ENCODE data around the gene FARSA.
"Not testable (repeated sequence)": the region's sequence is repeated elsewhere in the genome, so short reads cannot be mapped to it uniquely, and the experiment has no call there.

The FARSA gene

DNA sequence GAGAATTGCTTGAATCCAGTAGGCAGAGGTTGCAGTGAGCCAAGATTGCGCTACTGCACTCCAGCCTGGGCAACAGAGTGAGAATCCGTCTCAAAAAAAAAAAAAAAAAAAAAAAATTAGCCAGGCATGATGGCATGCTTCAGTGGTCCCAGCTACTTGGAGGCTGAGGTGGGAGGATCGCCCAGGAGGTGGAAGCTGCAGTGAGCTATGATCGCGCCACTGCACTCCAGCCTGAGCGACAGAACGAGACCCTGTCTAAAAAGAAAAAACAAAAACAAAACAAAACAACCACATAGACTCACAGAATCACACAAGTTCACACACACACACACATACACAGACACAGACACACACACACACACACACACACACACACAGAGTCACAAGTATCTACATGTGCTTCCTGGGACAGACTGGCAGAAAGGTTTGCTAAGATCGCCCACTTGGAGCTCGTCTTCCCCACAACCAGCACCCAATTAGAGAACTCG, 43.2 kb downstream of the FARSA start:
- DNase-seq (ENCODE audit: low read depth): not testable (repeated sequence)

- no peak for DNase-seq (ENCODE audit: low read depth)
Measured at GRCh38 chr19:12888006-12888603, 45.4 kb downstream of the FARSA start.

- no peak for DNase-seq (ENCODE audit: low read depth)
Measured at GRCh38 chr19:12886969-12887747, 46.4 kb downstream of the FARSA start, which contains the start of gene KLF1. KLF1 (minus strand) TSS chr19:12887201; CDS start chr19:12887140, 61 bp downstream.

- no peak for DNase-seq (ENCODE audit: low read depth)
Measured at GRCh38 chr19:12886651-12886968, 46.9 kb downstream of the FARSA start.

DNA sequence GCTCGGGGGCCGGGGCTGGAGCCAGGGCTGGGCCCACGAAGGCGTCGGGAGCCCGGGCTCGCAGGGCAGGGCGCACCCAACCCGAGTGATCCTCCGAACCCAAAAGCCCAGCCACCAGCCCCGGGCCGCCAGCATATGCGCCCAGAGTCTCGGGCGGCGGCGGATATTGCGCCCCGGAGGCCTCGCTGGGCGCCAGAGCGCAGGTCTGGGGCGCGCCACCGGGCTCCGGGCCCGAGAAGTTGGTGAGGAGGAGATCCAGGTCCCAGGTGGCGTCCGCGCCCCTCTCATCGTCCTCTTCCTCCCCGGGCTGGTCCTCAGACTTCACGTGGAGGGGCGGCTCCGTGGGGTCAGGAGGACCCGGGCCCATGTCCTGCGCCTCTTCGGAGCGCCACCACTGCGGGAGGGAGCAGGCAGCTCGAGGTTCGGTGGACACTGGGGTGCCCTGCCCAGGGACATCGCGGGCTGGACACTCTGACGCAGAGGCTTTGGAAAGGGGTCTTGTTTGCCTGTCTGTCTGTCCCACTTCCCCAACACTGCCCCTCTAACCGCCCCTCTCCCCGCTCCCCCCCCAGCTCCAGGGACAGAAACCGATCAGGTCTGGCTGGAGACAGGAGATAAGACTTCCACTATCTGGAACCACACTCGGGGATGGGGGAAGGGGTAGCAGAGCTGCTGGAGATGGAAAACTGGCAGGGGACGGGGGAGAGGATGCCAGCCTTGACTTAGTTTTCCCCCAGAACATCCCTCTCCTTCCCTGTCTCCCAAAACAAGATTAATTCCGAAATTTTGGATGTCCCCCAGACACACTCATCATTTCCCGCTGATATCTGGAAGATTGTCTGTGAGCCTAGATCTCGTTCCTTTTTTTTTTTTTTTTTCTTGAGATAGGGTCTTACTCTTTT, 47.5 kb downstream of the FARSA start:
- DNase-seq (ENCODE audit: low read depth): no peak

- DNase-seq (ENCODE audit: low read depth): peak; percentile 83
Measured at GRCh38 chr19:12884926-12885748, 48.4 kb downstream of the FARSA start.

GRCh38 chr19:12884627-12884925, 48.9 kb downstream of the FARSA start:
- no peak for DNase-seq (ENCODE audit: low read depth)

- no peak for DNase-seq (ENCODE audit: low read depth)
Measured at GRCh38 chr19:12884202-12884601, 49.3 kb downstream of the FARSA start.

DNA sequence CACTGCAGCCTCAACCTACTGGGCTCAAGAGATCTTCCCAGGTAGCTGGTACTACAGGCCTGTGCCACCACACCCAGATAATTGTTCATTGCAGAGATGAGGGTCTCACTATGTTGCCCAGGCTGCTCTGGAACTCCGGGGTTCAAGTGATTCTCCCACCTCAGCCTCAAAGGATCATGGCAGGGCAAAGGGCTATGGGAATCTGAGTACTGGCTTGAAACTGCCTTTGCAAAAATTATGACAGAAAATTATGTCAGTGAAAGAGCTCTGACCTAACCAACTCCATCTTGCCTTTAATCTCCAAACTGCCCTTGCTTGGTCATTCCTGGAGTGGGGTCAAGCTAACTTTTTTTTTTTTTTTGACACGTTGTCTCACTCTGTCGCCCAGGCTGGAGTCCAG, 50.9 kb downstream of the FARSA start:
- no peak for DNase-seq (ENCODE audit: low read depth)

DNA sequence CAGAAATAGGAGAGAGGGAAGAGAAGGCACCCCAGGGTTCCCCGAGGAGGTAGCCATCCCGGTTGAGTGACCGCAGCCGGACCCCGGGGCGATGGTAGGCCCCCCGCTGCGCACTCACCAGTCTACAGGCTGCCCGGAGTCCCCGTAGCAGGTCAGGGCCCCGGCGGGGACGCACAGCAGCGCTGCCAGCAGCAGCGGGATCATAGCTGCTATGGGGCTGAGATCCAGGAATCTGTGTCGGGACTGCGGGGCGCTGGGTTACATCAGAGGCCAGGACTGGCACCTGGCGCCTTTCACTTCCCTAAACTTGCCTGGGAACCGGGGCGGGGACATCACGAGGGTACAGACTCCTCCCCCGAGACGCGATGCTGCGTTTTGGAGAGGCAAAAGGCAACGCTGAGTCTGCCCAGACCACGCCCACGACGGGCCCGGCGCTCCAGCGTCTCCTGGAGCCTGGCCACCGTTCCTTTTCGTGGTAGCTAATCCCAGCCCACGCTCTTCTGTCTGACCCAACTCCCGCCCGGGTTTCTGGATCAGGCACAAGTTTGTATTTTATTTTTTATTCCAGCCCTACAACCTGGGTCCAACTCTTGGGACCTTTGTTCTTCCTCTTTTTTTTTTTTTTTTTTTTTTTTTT, 52.2 kb downstream of the FARSA start, which contains the start of gene DNASE2:
TSS of gene DNASE2 (minus strand) at position 278 of the 637 bp plus-strand sequence. CDS start at position 204, 74 bp downstream.
- DNase-seq (ENCODE audit: low read depth): peak; percentile 78

- no peak for DNase-seq (ENCODE audit: low read depth)
Measured at GRCh38 chr19:12880551-12881171, 52.9 kb downstream of the FARSA start.

DNA sequence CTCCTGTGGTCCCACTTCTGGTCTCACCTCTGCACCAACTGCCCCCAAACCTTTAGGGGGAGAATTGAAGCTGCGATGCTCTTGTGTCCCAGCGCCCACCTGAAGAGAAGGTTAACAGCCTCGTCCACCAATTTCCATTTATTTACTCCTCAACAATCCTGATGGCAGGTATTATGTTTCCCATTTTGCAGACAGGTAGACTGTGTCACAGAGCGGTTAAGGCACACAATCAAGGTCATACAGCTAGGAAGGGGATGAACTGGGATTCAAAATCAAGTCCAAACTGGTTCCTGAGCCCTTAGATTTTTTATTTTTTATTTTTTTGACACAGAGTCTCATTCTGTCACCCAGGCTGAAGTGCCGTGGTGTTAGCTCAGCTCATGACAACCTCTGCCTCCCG, 58.4 kb downstream of the FARSA start:
- DNase-seq (ENCODE audit: low read depth): no peak

DNA sequence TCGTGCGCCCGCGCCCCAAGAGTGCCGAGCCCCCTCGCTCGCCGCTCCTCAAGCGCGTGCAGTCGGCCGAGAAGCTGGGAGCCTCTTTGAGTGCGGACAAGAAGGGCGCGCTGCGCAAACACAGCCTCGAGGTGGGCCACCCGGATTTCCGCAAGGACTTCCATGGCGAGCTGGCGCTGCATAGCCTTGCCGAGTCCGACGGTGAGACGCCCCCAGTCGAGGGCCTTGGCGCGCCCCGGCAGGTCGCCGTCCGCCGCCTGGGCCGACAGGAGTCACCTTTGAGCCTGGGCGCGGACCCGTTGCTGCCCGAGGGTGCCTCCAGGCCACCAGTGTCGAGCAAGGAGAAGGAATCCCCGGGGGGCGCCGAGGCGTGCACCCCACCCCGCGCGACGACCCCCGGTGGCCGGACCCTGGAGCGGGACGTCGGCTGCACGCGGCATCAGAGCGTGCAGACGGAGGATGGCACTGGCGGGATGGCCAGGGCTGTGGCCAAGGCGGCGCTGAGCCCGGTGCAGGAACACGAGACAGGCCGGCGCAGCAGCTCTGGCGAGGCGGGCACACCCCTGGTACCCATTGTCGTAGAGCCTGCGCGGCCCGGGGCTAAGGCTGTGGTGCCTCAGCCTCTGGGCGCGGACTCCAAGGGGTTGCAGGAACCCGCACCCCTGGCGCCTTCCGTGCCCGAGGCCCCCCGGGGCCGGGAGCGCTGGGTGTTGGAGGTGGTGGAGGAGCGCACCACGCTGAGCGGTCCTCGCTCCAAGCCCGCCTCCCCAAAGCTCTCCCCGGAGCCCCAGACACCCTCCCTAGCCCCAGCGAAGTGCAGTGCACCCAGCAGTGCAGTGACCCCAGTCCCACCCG, 59.4 kb downstream of the FARSA start:
- DNase-seq (ENCODE audit: low read depth): no peak

DNA sequence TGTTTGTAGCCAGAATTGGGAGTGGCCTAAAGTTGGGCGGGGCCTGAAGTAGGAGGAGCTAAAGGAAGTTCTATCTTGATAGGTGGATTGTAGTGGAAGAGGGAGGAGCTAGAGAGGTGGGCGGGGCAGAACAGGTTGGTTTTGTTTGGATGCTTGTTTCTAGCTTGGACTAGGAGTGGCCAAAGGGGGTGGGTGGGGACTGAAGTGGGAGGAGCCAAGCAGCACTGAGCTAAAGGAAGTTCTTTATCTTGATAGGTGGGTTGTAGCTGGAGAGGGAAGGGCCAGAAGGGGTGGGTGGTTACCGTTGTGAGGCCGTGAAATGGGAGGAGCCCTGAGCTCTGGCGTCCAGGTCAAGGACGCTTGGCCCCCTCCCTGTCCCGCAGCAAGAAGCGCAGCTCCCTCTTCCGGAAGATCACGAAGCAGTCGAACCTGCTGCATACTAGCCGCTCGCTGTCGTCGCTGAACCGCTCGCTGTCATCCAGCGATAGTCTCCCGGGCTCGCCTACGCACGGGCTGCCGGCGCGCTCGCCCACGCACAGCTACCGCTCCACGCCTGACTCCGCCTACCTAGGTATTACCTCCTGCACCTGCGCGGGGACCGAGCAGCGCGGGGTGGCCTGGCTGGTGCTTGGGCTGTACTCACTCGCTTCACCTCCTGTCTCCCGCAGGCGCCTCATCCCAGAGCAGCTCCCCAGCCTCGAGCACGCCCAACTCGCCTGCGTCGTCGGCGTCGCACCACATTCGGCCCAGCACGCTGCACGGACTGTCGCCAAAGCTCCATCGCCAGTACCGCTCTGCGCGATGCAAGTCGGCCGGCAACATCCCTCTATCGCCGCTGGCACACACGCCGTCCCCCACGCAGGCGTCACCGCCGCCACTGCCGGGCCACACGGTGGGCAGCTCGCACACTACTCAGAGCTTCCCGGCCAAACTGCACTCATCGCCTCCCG, 60.3 kb downstream of the FARSA start:
- DNase-seq (ENCODE audit: low read depth): no peak

Measured in stimulated activated CD8-positive, alpha-beta memory T cell treated with anti-CD3 and anti-CD28 coated beads, Interleukin-7, amount 100 ng/mL, for 24 hours (primary cell).